RWPE1 (cell line): ENCODE measurements around the gene NTM.

Source experiments
- CTCF ChIA-PET: fragments of 350-600 bp; sonication (Branson Sonifier 250); formaldehyde crosslinking; extraction: SDS; loops from one replicate; lab custom pipeline; 2021; lab: Yijun Ruan, JAX
- POLR2A ChIA-PET: fragments of 400-600 bp; formaldehyde crosslinking; extraction: SDS; loops from one replicate; lab custom pipeline; 2020; ENCODE audit warnings: antibody characterized with exemption; ENCODE audit not compliant: low non-redundant PET; lab: Yijun Ruan, JAX
- DNase-seq: peaks from one replicate; pipeline ENCODE4 v3.0.0; 2012; ENCODE audit warnings: low spot score
- H3K27ac ChIP-seq: fragments of 450-650 bp; 2 replicates; pipeline ENCODE4 v1.5.1; 2017
- CTCF ChIP-seq: fragments of 450-650 bp; conservative IDR thresholded peaks from 2 replicates; pipeline ENCODE4 v1.5.1; 2017; ENCODE audit warnings: low read depth, mild to moderate bottlenecking

Gene NTM

GRCh38 chr11:132103021-132103420 lies 732.6 kb downstream of the NTM start:
- DNase-seq = no peak
- ChIA-PET POLR2A (no interaction called here), CTCF (no interaction called here)
- no peak for TF ChIP-seq CTCF
- no peak overlapping the region for H3K27ac ChIP-seq

DNA sequence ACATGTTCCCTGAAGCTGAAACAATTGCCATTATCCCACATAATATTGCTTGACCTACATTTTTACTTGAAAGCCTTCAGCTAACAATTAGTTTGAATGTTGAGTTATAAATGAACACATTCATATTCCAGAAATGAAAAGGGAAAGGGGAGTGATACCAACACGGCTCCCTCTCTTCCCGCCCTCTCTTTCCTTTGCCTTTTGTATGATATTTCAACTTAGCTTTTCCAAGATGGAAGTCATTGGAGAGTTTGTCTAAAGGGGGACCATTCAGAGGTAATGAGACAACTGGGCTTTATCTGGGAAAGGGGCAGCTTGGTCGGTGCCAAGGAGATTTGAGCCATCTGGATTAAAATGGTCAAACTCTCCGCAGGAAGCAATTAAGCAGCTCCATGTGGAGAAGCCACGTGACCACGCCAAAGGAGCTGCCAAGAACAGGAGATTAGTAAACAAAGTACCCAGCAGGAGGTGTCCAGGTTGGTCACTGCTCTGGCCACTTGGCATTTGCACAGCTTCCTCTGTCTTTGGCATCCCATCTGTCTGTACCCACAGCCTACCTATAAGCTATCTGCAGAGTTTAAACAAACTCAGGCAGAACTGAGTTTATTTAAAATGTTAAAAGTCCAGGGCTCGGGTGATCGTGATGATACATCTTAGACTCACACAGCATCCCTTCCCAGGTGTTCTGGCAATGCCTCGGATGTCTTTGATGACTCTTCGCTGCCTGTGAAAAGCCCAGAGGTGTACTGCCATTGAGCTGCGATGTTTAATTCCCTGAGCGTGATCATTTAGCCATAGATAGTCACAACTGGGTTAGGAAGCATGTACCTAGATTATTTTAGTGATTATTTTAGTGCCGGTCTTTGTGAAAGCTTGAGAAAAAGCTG lies 735.9 kb downstream of the NTM start:
- no peak for TF ChIP-seq CTCF
- ChIA-PET CTCF (no interaction called here), POLR2A (no interaction called here)
- H3K27ac ChIP-seq = no peak overlapping the region
- no peak for DNase-seq

GRCh38 chr11:132111316-132111715 lies 740.9 kb downstream of the NTM start:
- no peak for DNase-seq
- H3K27ac ChIP-seq = no peak overlapping the region
- CTCF ChIA-PET = no interaction called here
- POLR2A ChIA-PET = no interaction called here
- TF ChIP-seq CTCF = no peak

DNA sequence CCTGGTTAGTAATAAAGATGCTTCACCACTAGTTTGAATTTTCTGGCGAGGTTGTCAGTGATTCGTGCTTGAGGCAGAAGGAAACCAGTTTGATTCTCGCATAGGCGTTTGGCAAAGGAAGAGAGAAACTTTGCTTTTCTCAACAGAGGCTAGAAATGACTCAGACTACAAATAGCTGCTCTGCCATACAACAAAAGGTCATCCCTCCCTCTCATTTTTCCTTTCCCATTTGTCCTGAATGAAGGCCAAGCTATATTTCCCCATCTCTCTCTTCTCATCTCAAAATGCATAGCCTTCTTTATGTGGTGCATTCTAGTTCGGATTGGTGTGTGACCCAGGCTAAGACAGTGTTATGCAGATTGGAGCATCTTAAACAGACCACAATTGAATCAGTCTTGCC lies 741.4 kb downstream of the NTM start:
- ChIA-PET CTCF (no interaction called here), POLR2A (no interaction called here)
- TF ChIP-seq CTCF = no peak
- no peak overlapping the region for H3K27ac ChIP-seq
- peak; percentile 26 for DNase-seq

DNA sequence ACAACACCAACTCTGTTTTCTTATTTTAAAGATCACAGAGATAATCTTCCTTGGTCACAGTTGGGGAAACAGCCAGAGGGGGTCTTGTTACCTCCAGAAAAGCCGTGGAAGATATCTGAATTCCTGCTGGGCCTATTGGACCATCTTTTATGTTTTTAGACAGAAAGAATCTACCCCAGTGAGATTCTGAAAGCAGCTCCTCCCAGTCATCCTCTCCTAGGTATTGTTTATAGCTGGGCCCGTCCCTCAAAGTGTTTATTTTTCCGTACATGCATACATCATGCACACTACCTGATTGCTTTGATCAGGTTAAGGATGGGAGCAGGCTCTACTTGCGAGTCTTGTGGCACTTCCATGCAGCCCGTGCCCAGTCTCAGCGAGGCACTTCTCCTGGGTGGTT lies 742.4 kb downstream of the NTM start:
- no peak overlapping the region for H3K27ac ChIP-seq
- POLR2A ChIA-PET = no interaction called here
- CTCF ChIA-PET = no interaction called here
- DNase-seq = no peak
- no peak for TF ChIP-seq CTCF

GRCh38 chr11:132114185-132114584 lies 743.8 kb downstream of the NTM start:
- CTCF ChIA-PET = interaction anchor here (0.6 kb wide), 1 partner anchor 366 kb away, joined by 3 read pairs; no protein-coding TSS in a partner anchor

More at GRCh38 chr11:132114185-132114584, 743.8 kb downstream of the NTM start:
- no peak overlapping the region for H3K27ac ChIP-seq
- TF ChIP-seq CTCF = no peak
- DNase-seq = no peak
- POLR2A ChIA-PET = no interaction called here
